HG03575 (cell line): ENCODE data around the gene TMEM198.

Source experiments
- ATAC-seq: cut with Tn5 transposase; IDR thresholded peaks from one replicate; pipeline ENCODE4 v1.9.1; 2021; ENCODE audit not compliant: unreplicated experiment, insufficient number of reproducible peaks, low FRiP score; ENCODE audit errors: extremely low read depth

The TMEM198 gene

GRCh38 chr2:219507581-219508443 is 36.0 kb upstream of the TMEM198 start:
- no peak for ATAC-seq

- no peak for ATAC-seq
Observed at GRCh38 chr2:219508444-219508734, 35.4 kb upstream of the TMEM198 start.

- ATAC-seq = no peak
Observed at GRCh38 chr2:219508971-219509779, 34.7 kb upstream of the TMEM198 start.

GRCh38 chr2:219509780-219510511 is 33.9 kb upstream of the TMEM198 start:
- no peak for ATAC-seq

- no peak for ATAC-seq
Observed at GRCh38 chr2:219510512-219511135, 33.2 kb upstream of the TMEM198 start.

GRCh38 chr2:219511547-219512325 is 32.1 kb upstream of the TMEM198 start:
- ATAC-seq = no peak

- ATAC-seq = no peak
Observed at GRCh38 chr2:219512524-219513216, 31.2 kb upstream of the TMEM198 start.

- no peak for ATAC-seq
Observed at GRCh38 chr2:219513787-219514186, 30.0 kb upstream of the TMEM198 start.

GRCh38 chr2:219514196-219514761 is 29.5 kb upstream of the TMEM198 start, which contains the start of gene ASIC4:
TSS of gene ASIC4 (plus strand) at chr2:219514482. CDS start at chr2:219514725, 243 bp downstream.
- ATAC-seq = no peak

- no peak for ATAC-seq
Observed at GRCh38 chr2:219514836-219515235, 29.0 kb upstream of the TMEM198 start.

- no peak for ATAC-seq
Observed at GRCh38 chr2:219515874-219516629, 27.8 kb upstream of the TMEM198 start.

GRCh38 chr2:219516888-219517287 is 26.9 kb upstream of the TMEM198 start:
- ATAC-seq = no peak

- ATAC-seq = no peak
Observed at GRCh38 chr2:219517954-219518778, 25.7 kb upstream of the TMEM198 start.

- no peak for ATAC-seq
Observed at GRCh38 chr2:219519526-219519916, 24.3 kb upstream of the TMEM198 start.

- no peak for ATAC-seq
Observed at GRCh38 chr2:219520079-219520478, 23.7 kb upstream of the TMEM198 start.
